ENCODE data around the gene VPS39. TPM values are rescaled to one million over a fixed set of nuclear protein-coding genes. Genes with fewer than 3 reads are reported as not detected.

The VPS39 gene
- total and polyA plus RNA-seq, 2 of the 8 experiments (the other 6 are each of a cell fraction or from before 2014, with no cell fraction given), result 34.4 to 36.6 TPM

DNA sequence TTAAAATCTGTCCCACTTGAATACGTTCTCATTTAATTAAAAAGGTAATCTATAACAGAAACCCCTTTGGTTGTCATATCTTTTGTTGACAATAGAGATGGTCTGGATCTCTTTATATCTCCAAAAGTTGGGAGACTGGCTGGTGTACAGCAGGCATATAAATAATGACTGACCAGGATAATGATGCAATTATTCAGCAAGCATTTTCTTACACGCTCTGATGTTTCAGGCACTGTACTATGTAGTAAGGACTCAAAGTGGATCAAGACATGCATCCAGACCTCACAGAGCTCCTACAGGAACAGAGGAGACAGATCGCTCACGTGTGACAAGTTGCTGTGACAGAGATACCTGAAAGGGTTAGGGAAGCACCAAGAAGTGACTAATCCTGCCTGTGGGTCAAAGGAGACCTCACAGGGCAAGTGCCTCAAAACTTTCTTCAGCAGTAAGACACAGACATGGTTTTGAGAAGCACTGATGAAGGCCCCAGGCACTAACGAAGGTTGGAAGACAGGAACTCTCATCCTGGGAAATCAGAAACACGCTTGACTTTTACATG is 25.7 kb downstream of the VPS39 start (continued):
- no peak for TF ChIP-seq CHD1 (IDR thresholded peaks at IDR 0.05; ENCODE audit: low read depth, low read length)
